MCF 10A (cell line): ENCODE results near the gene TBRG4. TPM values are rescaled to one million over a fixed set of nuclear protein-coding genes. Genes with fewer than 3 reads are reported as not detected.

Experiments used
- BruUV-seq: library from RNA; stranded (reverse); fragments of 400-500 nt; replicated peaks from 2 replicates; lab custom pipeline; 2021; lab: Mats Ljungman, UMichigan
- CTCF ChIA-PET: fragments of 300-600 bp; sonication (Branson Sonifier 250); formaldehyde crosslinking; extraction: SDS; loops from one replicate; lab custom pipeline; 2021; ENCODE audit warnings: antibody characterized with exemption, inconsistent platforms; lab: Yijun Ruan, JAX
- POLR2A ChIA-PET: fragments of 300-600, 350-650 bp; sonication (Branson Sonifier 250); formaldehyde crosslinking; extraction: SDS; loops from one replicate; lab custom pipeline; 2020; ENCODE audit warnings: antibody characterized with exemption, inconsistent platforms; lab: Yijun Ruan, JAX
- DNase-seq: peaks from one replicate; pipeline ENCODE4 v3.0.0-alpha.2; 2018; ENCODE audit not compliant: unreplicated experiment
- H3K27ac Mint-ChIP-seq: one replicate; pipeline ENCODE4 v1.8.0; 2022; ENCODE audit warnings: mild to moderate bottlenecking, low read depth, mixed read lengths; ENCODE audit not compliant: unreplicated experiment
- H3K27me3 Mint-ChIP-seq: one replicate; pipeline ENCODE4 v1.8.0; 2022; ENCODE audit warnings: mixed read lengths; ENCODE audit not compliant: insufficient read depth, unreplicated experiment
- H3K36me3 Mint-ChIP-seq: one replicate; pipeline ENCODE4 v1.8.0; 2022; ENCODE audit warnings: mild to moderate bottlenecking, moderate library complexity, mixed read lengths; ENCODE audit not compliant: insufficient read depth, unreplicated experiment
- H3K4me1 Mint-ChIP-seq: one replicate; pipeline ENCODE4 v1.8.0; 2022; ENCODE audit warnings: mixed read lengths; ENCODE audit not compliant: insufficient read depth, unreplicated experiment
- H3K4me3 Mint-ChIP-seq: one replicate; pipeline ENCODE4 v1.8.0; 2022; ENCODE audit warnings: mild to moderate bottlenecking, moderate library complexity, mixed read lengths; ENCODE audit not compliant: unreplicated experiment
- H3K9me3 Mint-ChIP-seq: one replicate; pipeline ENCODE4 v1.8.0; 2022; ENCODE audit warnings: mixed read lengths; ENCODE audit not compliant: unreplicated experiment
- intact Hi-C: fragments of 100-400 bp; cut with micrococcal nuclease; formaldehyde crosslinking; loops from 2 replicates; pipeline ENCODE4 v1.14.1; 2022
- total RNA-seq: library from RNA; stranded (reverse); gene quantifications from 2 replicates; pipeline ENCODE4 v1.2.3, GENCODE V29; 2022
- TF ChIP-seq, protein P1 (sequence below): fragments of 200-600 bp; IDR thresholded peaks from one replicate; pipeline ENCODE4 v1.8.0; 2022; ENCODE audit warnings: antibody characterized with exemption, mild to moderate bottlenecking; ENCODE audit not compliant: unreplicated experiment

The TBRG4 gene
- total RNA-seq, 1 experiment from 2014 or later, result 85.7 TPM

- Mint-ChIP-seq H3K9me3 (no peaks in the 10 kb centered on the region), H3K4me1 (peaks cover 10% of the 10 kb centered on the region), H3K27me3 (peaks cover 4% of the 10 kb centered on the region), H3K36me3 (no peaks in the 10 kb centered on the region), H3K27ac (no peak overlapping the region), H3K4me3 (no peak overlapping the region)
- intact Hi-C loops, result loop anchor here (10.0 kb wide), 1 partner anchor 248 kb away; the partner anchor contains the start of gene PURB
- DNase-seq, result no peak
- no TSS peak for BruUV-seq
- TF ChIP-seq, protein P1, sequence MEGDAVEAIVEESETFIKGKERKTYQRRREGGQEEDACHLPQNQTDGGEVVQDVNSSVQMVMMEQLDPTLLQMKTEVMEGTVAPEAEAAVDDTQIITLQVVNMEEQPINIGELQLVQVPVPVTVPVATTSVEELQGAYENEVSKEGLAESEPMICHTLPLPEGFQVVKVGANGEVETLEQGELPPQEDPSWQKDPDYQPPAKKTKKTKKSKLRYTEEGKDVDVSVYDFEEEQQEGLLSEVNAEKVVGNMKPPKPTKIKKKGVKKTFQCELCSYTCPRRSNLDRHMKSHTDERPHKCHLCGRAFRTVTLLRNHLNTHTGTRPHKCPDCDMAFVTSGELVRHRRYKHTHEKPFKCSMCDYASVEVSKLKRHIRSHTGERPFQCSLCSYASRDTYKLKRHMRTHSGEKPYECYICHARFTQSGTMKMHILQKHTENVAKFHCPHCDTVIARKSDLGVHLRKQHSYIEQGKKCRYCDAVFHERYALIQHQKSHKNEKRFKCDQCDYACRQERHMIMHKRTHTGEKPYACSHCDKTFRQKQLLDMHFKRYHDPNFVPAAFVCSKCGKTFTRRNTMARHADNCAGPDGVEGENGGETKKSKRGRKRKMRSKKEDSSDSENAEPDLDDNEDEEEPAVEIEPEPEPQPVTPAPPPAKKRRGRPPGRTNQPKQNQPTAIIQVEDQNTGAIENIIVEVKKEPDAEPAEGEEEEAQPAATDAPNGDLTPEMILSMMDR, result no peak
- ChIA-PET CTCF (interaction anchor here (0.5 to 4.4 kb wide), 3 partner anchors 16 to 277 kb away, joined by 3 to 50 read pairs (median 5); no protein-coding TSS in a partner anchor), POLR2A (interaction anchor here (0.6 kb wide), 1 partner anchor 11 kb away, joined by 3 read pairs; no protein-coding TSS in a partner anchor)
These were observed 21.3 kb upstream of the TBRG4 start for GRCh38 chr7:45132708-45133320.

- TF ChIP-seq, protein P1, result no peak
- POLR2A ChIA-PET, result interaction anchor here (0.6 kb wide), 1 partner anchor 10 kb away, joined by 3 read pairs; no protein-coding TSS in a partner anchor
- intact Hi-C loops, result loop anchor here (10.0 kb wide), 1 partner anchor 247 kb away; the partner anchor contains the start of gene PURB
- Mint-ChIP-seq H3K4me1 (peaks cover 10% of the 10 kb centered on the region), H3K27ac (no peak overlapping the region), H3K4me3 (no peak overlapping the region), H3K36me3 (no peaks in the 10 kb centered on the region), H3K27me3 (no peaks in the 10 kb centered on the region), H3K9me3 (no peaks in the 10 kb centered on the region)
- CTCF ChIA-PET, result interaction anchor here (1.5 kb wide), 1 partner anchor 15 kb away, joined by 5 read pairs; no protein-coding TSS in a partner anchor
- DNase-seq, result no peak
- BruUV-seq, result no TSS peak
These were observed 20.4 kb upstream of the TBRG4 start for GRCh38 chr7:45131891-45132290.

GRCh38 chr7:45130910-45131309 lies 19.4 kb upstream of the TBRG4 start:
- Mint-ChIP-seq H3K27ac (no peak overlapping the region), H3K36me3 (no peaks in the 10 kb centered on the region), H3K4me3 (no peak overlapping the region), H3K9me3 (no peaks in the 10 kb centered on the region), H3K4me1 (peaks cover 4% of the 10 kb centered on the region), H3K27me3 (no peaks in the 10 kb centered on the region)
- POLR2A ChIA-PET, result no interaction called here
- BruUV-seq, result no TSS peak
- CTCF ChIA-PET, result no interaction called here
- no peak for DNase-seq
- TF ChIP-seq, protein P1, result no peak
- intact Hi-C loops, result loop anchor here (10.0 kb wide), 1 partner anchor 246 kb away; the partner anchor contains the start of gene PURB

GRCh38 chr7:45129906-45130305 lies 18.4 kb upstream of the TBRG4 start:
- Mint-ChIP-seq H3K36me3 (no peaks in the 10 kb centered on the region), H3K9me3 (no peaks in the 10 kb centered on the region), H3K27ac (no peak overlapping the region), H3K4me1 (no peaks in the 10 kb centered on the region), H3K4me3 (no peak overlapping the region), H3K27me3 (no peaks in the 10 kb centered on the region)
- intact Hi-C loops, result loop anchor here (10.0 kb wide), 1 partner anchor 245 kb away; the partner anchor contains the start of gene PURB
- no TSS peak for BruUV-seq
- DNase-seq, result no peak
- ChIA-PET POLR2A (interaction anchor here (0.6 kb wide), 1 partner anchor 556 kb away, joined by 3 read pairs; the partner anchor contains the start of gene DDX56), CTCF (no interaction called here)
- TF ChIP-seq, protein P1, result no peak
